Activated naive CD8-positive, alpha-beta T cell (primary cell): ENCODE data around the gene FOXL3.

Experiments
- H3K27ac Mint-ChIP-seq: one replicate; pipeline ENCODE4 v1.8.0; 2021; ENCODE audit warnings: mixed read lengths
- H3K27me3 Mint-ChIP-seq: one replicate; pipeline ENCODE4 v1.8.0; 2021; ENCODE audit warnings: mixed read lengths
- H3K36me3 Mint-ChIP-seq: one replicate; pipeline ENCODE4 v1.8.0; 2021; ENCODE audit warnings: mixed read lengths
- H3K4me1 Mint-ChIP-seq: one replicate; pipeline ENCODE4 v1.8.0; 2021; ENCODE audit warnings: low read depth, mixed read lengths
- H3K4me3 Mint-ChIP-seq: one replicate; pipeline ENCODE4 v1.8.0; 2021; ENCODE audit warnings: mild to moderate bottlenecking, mixed read lengths
- H3K9me3 Mint-ChIP-seq: one replicate; pipeline ENCODE4 v1.8.0; 2021; ENCODE audit warnings: low read depth, mixed read lengths

FOXL3 gene

GRCh38 chr7:270351-270983 lies 19.5 kb upstream of the FOXL3 start:
- Mint-ChIP-seq H3K36me3 (peaks cover 6% of the 10 kb centered on the region), H3K9me3 (peaks cover 8% of the 10 kb centered on the region), H3K4me3 (no peak overlapping the region), H3K27ac (no peak overlapping the region), H3K4me1 (no peaks in the 10 kb centered on the region), H3K27me3 (no peaks in the 10 kb centered on the region)

- H3K36me3 Mint-ChIP-seq: peaks cover 6% of the 10 kb centered on the region
- H3K27ac Mint-ChIP-seq: no peak overlapping the region
- H3K4me1 Mint-ChIP-seq: no peaks in the 10 kb centered on the region
- no peaks in the 10 kb centered on the region for H3K27me3 Mint-ChIP-seq
- H3K9me3 Mint-ChIP-seq: peaks cover 8% of the 10 kb centered on the region
- H3K4me3 Mint-ChIP-seq: no peak overlapping the region
These were observed 18.5 kb upstream of the FOXL3 start for GRCh38 chr7:271266-272107.

GRCh38 chr7:272108-272615 lies 17.8 kb upstream of the FOXL3 start:
- H3K9me3 Mint-ChIP-seq: peaks cover 8% of the 10 kb centered on the region
- H3K4me3 Mint-ChIP-seq: no peak overlapping the region
- peaks cover 6% of the 10 kb centered on the region for H3K36me3 Mint-ChIP-seq
- H3K27me3 Mint-ChIP-seq: peaks cover 1% of the 10 kb centered on the region
- H3K4me1 Mint-ChIP-seq: no peaks in the 10 kb centered on the region
- no peak overlapping the region for H3K27ac Mint-ChIP-seq

GRCh38 chr7:272631-273030 lies 17.3 kb upstream of the FOXL3 start:
- Mint-ChIP-seq H3K4me1 (no peaks in the 10 kb centered on the region), H3K36me3 (peaks cover 9% of the 10 kb centered on the region), H3K9me3 (peaks cover 8% of the 10 kb centered on the region), H3K27me3 (peaks cover 2% of the 10 kb centered on the region), H3K27ac (no peak overlapping the region), H3K4me3 (no peak overlapping the region)

- peaks cover 9% of the 10 kb centered on the region for H3K36me3 Mint-ChIP-seq
- H3K4me3 Mint-ChIP-seq: no peak overlapping the region
- H3K4me1 Mint-ChIP-seq: no peaks in the 10 kb centered on the region
- H3K27me3 Mint-ChIP-seq: peaks cover 2% of the 10 kb centered on the region
- H3K9me3 Mint-ChIP-seq: peaks cover 8% of the 10 kb centered on the region
- no peak overlapping the region for H3K27ac Mint-ChIP-seq
These were observed 16.6 kb upstream of the FOXL3 start for GRCh38 chr7:273327-273726.

- H3K4me1 Mint-ChIP-seq: no peaks in the 10 kb centered on the region
- H3K36me3 Mint-ChIP-seq: peaks cover 9% of the 10 kb centered on the region
- peaks cover 8% of the 10 kb centered on the region for H3K9me3 Mint-ChIP-seq
- peaks cover 2% of the 10 kb centered on the region for H3K27me3 Mint-ChIP-seq
- no peak overlapping the region for H3K4me3 Mint-ChIP-seq
- H3K27ac Mint-ChIP-seq: no peak overlapping the region
These were observed 15.7 kb upstream of the FOXL3 start for GRCh38 chr7:274266-274665.

GRCh38 chr7:276230-276835 lies 13.6 kb upstream of the FOXL3 start:
- peaks cover 8% of the 10 kb centered on the region for H3K9me3 Mint-ChIP-seq
- H3K27ac Mint-ChIP-seq: no peak overlapping the region
- H3K4me1 Mint-ChIP-seq: no peaks in the 10 kb centered on the region
- H3K4me3 Mint-ChIP-seq: no peak overlapping the region
- H3K27me3 Mint-ChIP-seq: peaks cover 5% of the 10 kb centered on the region
- peaks cover 9% of the 10 kb centered on the region for H3K36me3 Mint-ChIP-seq

- peaks cover 8% of the 10 kb centered on the region for H3K9me3 Mint-ChIP-seq
- H3K4me3 Mint-ChIP-seq: no peak overlapping the region
- no peak overlapping the region for H3K27ac Mint-ChIP-seq
- H3K27me3 Mint-ChIP-seq: peaks cover 5% of the 10 kb centered on the region
- H3K4me1 Mint-ChIP-seq: no peaks in the 10 kb centered on the region
- peaks cover 9% of the 10 kb centered on the region for H3K36me3 Mint-ChIP-seq
These were observed 12.7 kb upstream of the FOXL3 start for GRCh38 chr7:277228-277627.

GRCh38 chr7:278081-278480 lies 11.9 kb upstream of the FOXL3 start:
- Mint-ChIP-seq H3K4me1 (no peaks in the 10 kb centered on the region), H3K27me3 (peaks cover 5% of the 10 kb centered on the region), H3K9me3 (peaks cover 5% of the 10 kb centered on the region), H3K36me3 (peaks cover 6% of the 10 kb centered on the region), H3K27ac (no peak overlapping the region), H3K4me3 (no peak overlapping the region)

- H3K36me3 Mint-ChIP-seq: peaks cover 3% of the 10 kb centered on the region
- H3K9me3 Mint-ChIP-seq: no peaks in the 10 kb centered on the region
- no peak overlapping the region for H3K4me3 Mint-ChIP-seq
- peaks cover 5% of the 10 kb centered on the region for H3K27me3 Mint-ChIP-seq
- no peaks in the 10 kb centered on the region for H3K4me1 Mint-ChIP-seq
- H3K27ac Mint-ChIP-seq: no peak overlapping the region
These were observed 10.1 kb upstream of the FOXL3 start for GRCh38 chr7:279821-280220.

GRCh38 chr7:280461-280860 lies 9.5 kb upstream of the FOXL3 start:
- H3K4me3 Mint-ChIP-seq: no peak overlapping the region
- peaks cover 6% of the 10 kb centered on the region for H3K27me3 Mint-ChIP-seq
- peaks cover 3% of the 10 kb centered on the region for H3K36me3 Mint-ChIP-seq
- no peaks in the 10 kb centered on the region for H3K4me1 Mint-ChIP-seq
- H3K27ac Mint-ChIP-seq: no peak overlapping the region
- H3K9me3 Mint-ChIP-seq: no peaks in the 10 kb centered on the region

GRCh38 chr7:281637-282036 lies 8.3 kb upstream of the FOXL3 start:
- peaks cover 3% of the 10 kb centered on the region for H3K36me3 Mint-ChIP-seq
- no peaks in the 10 kb centered on the region for H3K9me3 Mint-ChIP-seq
- peaks cover 6% of the 10 kb centered on the region for H3K27me3 Mint-ChIP-seq
- H3K4me3 Mint-ChIP-seq: no peak overlapping the region
- no peaks in the 10 kb centered on the region for H3K4me1 Mint-ChIP-seq
- H3K27ac Mint-ChIP-seq: no peak overlapping the region

- no peaks in the 10 kb centered on the region for H3K4me1 Mint-ChIP-seq
These were observed 7.3 kb upstream of the FOXL3 start for GRCh38 chr7:282621-283020.

GRCh38 chr7:284762-285722 lies 4.9 kb upstream of the FOXL3 start:
- H3K9me3 Mint-ChIP-seq: no peaks in the 10 kb centered on the region
- no peaks in the 10 kb centered on the region for H3K4me1 Mint-ChIP-seq
- no peak overlapping the region for H3K27ac Mint-ChIP-seq
- H3K27me3 Mint-ChIP-seq: peaks cover 12% of the 10 kb centered on the region
- no peak overlapping the region for H3K4me3 Mint-ChIP-seq
- no peaks in the 10 kb centered on the region for H3K36me3 Mint-ChIP-seq

More at GRCh38 chr7:282621-283020, 7.3 kb upstream of the FOXL3 start:
- no peak overlapping the region for H3K4me3 Mint-ChIP-seq
- peaks cover 6% of the 10 kb centered on the region for H3K27me3 Mint-ChIP-seq
- no peak overlapping the region for H3K27ac Mint-ChIP-seq
- H3K36me3 Mint-ChIP-seq: no peaks in the 10 kb centered on the region
- no peaks in the 10 kb centered on the region for H3K9me3 Mint-ChIP-seq
